Prostate gland (tissue), 2 donors: ENCODE data around the gene TYRP1.

Experiments
- POLR2A ChIP-seq: fragments of 450-650 bp; IDR thresholded peaks from one replicate; pipeline ENCODE4 v1.6.1; 2016; ENCODE audit warnings: antibody characterized with exemption, mild to moderate bottlenecking
- POLR2AphosphoS5 ChIP-seq: sonication (generic); formaldehyde crosslinking; IDR thresholded peaks from one replicate; pipeline ENCODE4 v1.6.1; 2017; ENCODE audit warnings: antibody characterized with exemption
- TF ChIP-seq, protein P1 (sequence below), 4 experiments: fragments of 200-600 bp in 2 of 4; fragments of 450-650 bp in 2 of 4; sonication (generic) in 2 of 4; IDR thresholded peaks; 1 replicate in 3 of 4; 2 replicates in 1 of 4; pipeline ENCODE4 v1.5.1; 2016 to 2019; ENCODE audit warnings: antibody characterized with exemption in 4 of 4, mild to moderate bottlenecking in 2 of 4, moderate library complexity in 2 of 4

DNA sequence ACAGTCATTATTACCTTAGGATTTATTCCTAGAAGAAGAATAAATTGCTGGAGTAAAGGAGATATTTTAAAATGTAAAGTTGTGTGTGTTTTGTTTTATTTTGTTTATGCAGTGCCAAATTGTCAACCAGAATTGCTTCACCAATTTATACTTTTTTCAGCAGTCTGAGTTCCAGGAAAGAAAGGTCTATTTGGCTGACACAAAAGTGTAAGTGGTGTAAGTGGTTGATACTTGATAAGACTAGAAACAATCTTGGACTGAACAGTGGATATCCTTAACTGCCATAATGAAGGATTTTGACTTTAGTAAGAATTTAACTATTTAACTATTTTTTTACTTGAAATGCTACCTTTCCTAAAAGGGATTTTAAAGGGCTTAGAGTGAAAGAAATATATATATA is 37.7 kb downstream of the TYRP1 start:
- TF ChIP-seq POLR2A: no peak
- TF ChIP-seq, protein P1, sequence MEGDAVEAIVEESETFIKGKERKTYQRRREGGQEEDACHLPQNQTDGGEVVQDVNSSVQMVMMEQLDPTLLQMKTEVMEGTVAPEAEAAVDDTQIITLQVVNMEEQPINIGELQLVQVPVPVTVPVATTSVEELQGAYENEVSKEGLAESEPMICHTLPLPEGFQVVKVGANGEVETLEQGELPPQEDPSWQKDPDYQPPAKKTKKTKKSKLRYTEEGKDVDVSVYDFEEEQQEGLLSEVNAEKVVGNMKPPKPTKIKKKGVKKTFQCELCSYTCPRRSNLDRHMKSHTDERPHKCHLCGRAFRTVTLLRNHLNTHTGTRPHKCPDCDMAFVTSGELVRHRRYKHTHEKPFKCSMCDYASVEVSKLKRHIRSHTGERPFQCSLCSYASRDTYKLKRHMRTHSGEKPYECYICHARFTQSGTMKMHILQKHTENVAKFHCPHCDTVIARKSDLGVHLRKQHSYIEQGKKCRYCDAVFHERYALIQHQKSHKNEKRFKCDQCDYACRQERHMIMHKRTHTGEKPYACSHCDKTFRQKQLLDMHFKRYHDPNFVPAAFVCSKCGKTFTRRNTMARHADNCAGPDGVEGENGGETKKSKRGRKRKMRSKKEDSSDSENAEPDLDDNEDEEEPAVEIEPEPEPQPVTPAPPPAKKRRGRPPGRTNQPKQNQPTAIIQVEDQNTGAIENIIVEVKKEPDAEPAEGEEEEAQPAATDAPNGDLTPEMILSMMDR (IDR thresholded peaks at IDR 0.05): no peak
- no peak for TF ChIP-seq POLR2AphosphoS5
